Esophagus muscularis mucosa (tissue), 4 donors: ENCODE data around the gene TMEM138. TPM values are rescaled to one million over a fixed set of nuclear protein-coding genes. Genes with fewer than 3 reads are reported as not detected.

Experiments used
- DNase-seq: peaks from one replicate; pipeline ENCODE4 v3.0.0-alpha.2; 2017; ENCODE audit errors: extremely low spot score
- H3K27ac ChIP-seq, 4 donors: fragments of 200-600 bp; sonication (generic); replicated peaks in 1 of 4; 1 replicate in 3 of 4; 2 replicates in 1 of 4; pipeline ENCODE4 v1.5.1; 2016 to 2019; ENCODE audit warnings: mild to moderate bottlenecking in 1 of 4
- H3K27me3 ChIP-seq, 4 donors: fragments of 200-600 bp; sonication (generic); one replicate each; pipeline versions ENCODE4 v1.5.1 to v1.6.0; 2016 to 2019
- H3K36me3 ChIP-seq, 4 donors: fragments of 200-600 bp; sonication (generic); one replicate each; pipeline ENCODE4 v1.5.1; 2016 to 2019
- H3K4me1 ChIP-seq, 4 donors: fragments of 200-600 bp; sonication (generic); one replicate each; pipeline ENCODE4 v1.5.1; 2016 to 2019
- H3K4me3 ChIP-seq, 4 donors: fragments of 200-600 bp; sonication (generic); 1 replicate in 2 of 4; 2 replicates in 2 of 4; pipeline ENCODE4 v1.5.1; 2016 to 2019; ENCODE audit warnings: mild to moderate bottlenecking in 4 of 4, moderate library complexity in 1 of 4
- H3K9me3 ChIP-seq, 4 donors: fragments of 200-600 bp; sonication (generic); 1 replicate in 3 of 4; 2 replicates in 1 of 4; pipeline ENCODE4 v1.5.1; 2016 to 2019
- CTCF ChIP-seq, 3 experiments: fragments of 200-600 bp in 2 of 3; fragments of 450-650 bp in 1 of 3; sonication (generic) in 2 of 3; IDR thresholded peaks; one replicate each; pipeline ENCODE4 v1.5.1; 2017 to 2019; ENCODE audit warnings: antibody characterized with exemption in 3 of 3, mild to moderate bottlenecking in 2 of 3, moderate library complexity in 1 of 3
- EP300 ChIP-seq: sonication (generic); formaldehyde crosslinking; IDR thresholded peaks from one replicate; pipeline ENCODE4 v1.6.1; 2017; ENCODE audit warnings: antibody characterized with exemption
- POLR2A ChIP-seq: fragments of 450-650 bp; IDR thresholded peaks from one replicate; pipeline ENCODE4 v1.6.1; 2017; ENCODE audit warnings: antibody characterized with exemption, moderate library complexity, mild to moderate bottlenecking, low read depth
- POLR2AphosphoS5 ChIP-seq, 2 donors: sonication (generic); formaldehyde crosslinking; IDR thresholded peaks; one replicate each; pipeline ENCODE4 v1.6.1; 2017; ENCODE audit warnings: antibody characterized with exemption in 2 of 2
- WGBS: methylation state at CpG from one replicate; pipeline ENCODE4 v1.1.5; 2018; 5-methylcytosine and 5-hydroxymethylcytosine counted together
- intact Hi-C: fragments of 100-400 bp; cut with DNase I; formaldehyde crosslinking; loops from one replicate; pipeline ENCODE4 v1.15.1; 2023
- total RNA-seq, 4 donors: library from RNA; depleted of rRNA; stranded (reverse); fragments of >200 nt; gene quantifications; one replicate each; pipeline versions ENCODE4 v1.1.0 to v1.2.1, GENCODE V29; 2016

Gene TMEM138
- total RNA-seq, result 10 to 100 TPM; 10.4 to 22.7 (median 15.9) TPM

DNA sequence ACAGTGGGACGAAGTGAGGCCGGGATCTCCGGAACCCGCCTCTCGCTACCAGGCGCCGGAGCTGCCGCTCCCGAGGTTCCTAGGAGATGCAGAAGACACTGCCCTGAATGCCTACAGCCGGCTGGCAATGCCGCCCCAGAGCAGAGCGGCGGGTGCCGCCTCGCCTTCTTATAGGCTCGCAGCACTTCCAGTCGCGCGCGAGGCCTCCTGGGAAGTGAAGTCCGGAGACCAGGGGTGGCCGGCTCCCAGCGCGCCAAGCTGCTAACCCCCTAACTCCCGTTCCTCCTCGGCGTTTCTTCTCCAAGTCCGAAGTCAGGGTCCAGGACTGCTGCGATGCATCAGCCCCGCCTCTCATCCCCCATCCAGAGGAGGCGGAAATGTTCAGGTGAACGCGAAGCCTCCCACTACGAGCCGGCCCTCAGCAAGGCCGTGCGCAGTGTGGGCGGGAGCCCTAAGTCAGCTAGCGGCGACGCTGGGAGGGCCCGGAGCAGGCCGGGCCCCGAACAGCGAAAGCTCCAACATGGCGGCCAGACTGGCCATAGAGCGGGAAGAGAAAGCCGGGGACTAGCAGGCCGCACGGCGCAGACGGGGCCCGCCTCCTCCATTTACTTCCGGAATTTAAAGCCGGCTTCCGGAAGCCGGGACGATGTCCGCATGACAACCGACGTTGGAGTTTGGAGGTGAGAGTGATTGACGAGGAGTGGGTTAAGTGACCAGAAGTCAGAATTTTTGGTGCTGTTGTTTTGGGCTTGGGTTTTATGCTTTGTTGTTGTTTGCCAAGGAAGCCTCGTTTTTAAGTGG is at the start of gene TMEM138, which contains the start of gene CYB561A3:
Gene TMEM138, plus strand, starts transcription at position 634 of the 801 bp plus-strand sequence. CDS start 2,017 bp downstream, outside the sequence.
Gene CYB561A3, minus strand, starts transcription at position 142 of the 801 bp plus-strand sequence. CDS start 5,169 bp downstream, outside the sequence.
- peak; percentile 98 for DNase-seq
- no peaks in the 10 kb centered on the region for H3K27me3 ChIP-seq
- peaks cover 30 to 42% (median 32%) of the 10 kb centered on the region in 4 donors for H3K4me1 ChIP-seq
- TF ChIP-seq EP300 (no peak), POLR2A (peak; percentile 78), POLR2AphosphoS5 (IDR thresholded peaks at IDR 0.05) (peak; percentile 78 to 96), CTCF (IDR thresholded peaks at IDR 0.05) (no peak)
- peak within 1 kb of the TSS; percentile 66 to 94 (median 80) for H3K4me3 ChIP-seq
- intact Hi-C loops, result no loop called here
- H3K9me3 ChIP-seq, result no peaks in the 10 kb centered on the region
- WGBS, result under 1% methylated on average over 24 of the region's 63 CpGs
- peak within 1 kb of the TSS; percentile 92 to 100 (median 98) for H3K27ac ChIP-seq
- peaks cover 27 to 32% (median 32%) of the 10 kb centered on the region in 4 donors for H3K36me3 ChIP-seq

GRCh38 chr11:61315260-61315659 is 46.9 kb upstream of the TMEM138 start:
- Histone ChIP-seq H3K9me3 (no peaks in the 10 kb centered on the region), H3K36me3 (peaks cover 91 to 100% (median 96%) of the 10 kb centered on the region in 4 donors), H3K27ac (no peak overlapping the region), H3K4me1 (no peaks in the 10 kb centered on the region), H3K27me3 (no peaks in the 10 kb centered on the region), H3K4me3 (no peak overlapping the region)
- DNase-seq, result no peak
- TF ChIP-seq CTCF (IDR thresholded peaks at IDR 0.05) (no peak), POLR2A (no peak), POLR2AphosphoS5 (IDR thresholded peaks at IDR 0.05) (no peak), EP300 (no peak)
- intact Hi-C loops, result no loop called here
- WGBS, result 71% methylated on average over 2 of the region's 2 CpGs

DNA sequence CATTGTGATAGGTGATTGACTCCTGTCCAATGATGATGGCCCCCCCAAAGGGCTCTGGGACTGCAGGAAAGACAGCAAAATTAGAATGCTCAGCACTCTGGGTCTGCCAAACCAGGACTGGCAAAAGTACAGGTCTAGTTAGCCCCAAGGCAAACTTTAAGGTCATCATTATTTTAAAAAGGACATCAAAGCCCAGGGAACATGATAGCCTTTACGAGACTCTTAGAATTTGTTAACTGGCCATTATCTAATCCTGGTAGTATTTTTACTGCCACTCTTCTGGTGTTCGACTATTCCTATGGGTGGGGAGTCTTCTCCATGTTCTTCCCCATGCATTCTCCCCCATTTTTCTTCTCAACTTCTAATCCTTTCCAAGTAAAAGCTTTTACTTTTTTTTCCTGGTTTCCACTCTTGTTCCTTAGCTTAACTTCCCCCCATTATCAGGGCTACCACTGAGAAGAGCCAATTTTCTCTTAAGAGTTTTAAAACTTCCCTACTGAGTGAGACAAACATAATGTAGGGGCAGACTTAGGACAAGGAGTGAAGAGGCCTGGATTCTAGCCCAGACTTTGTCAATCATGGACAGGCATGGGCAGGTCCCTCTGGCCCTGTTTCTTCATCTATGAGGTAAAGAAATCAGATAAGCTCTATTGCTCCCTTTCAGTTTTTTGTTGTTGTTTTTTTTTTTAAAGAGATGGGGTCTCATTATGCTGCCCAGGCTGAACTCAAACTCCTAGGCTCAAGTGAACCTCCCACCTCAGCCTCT is 36.3 kb upstream of the TMEM138 start:
- Histone ChIP-seq H3K9me3 (no peaks in the 10 kb centered on the region), H3K27ac (no peak overlapping the region), H3K4me1 (peaks cover 7 to 34% (median 20%) of the 10 kb centered on the region in 4 donors), H3K36me3 (peaks cover 87 to 93% (median 90%) of the 10 kb centered on the region in 4 donors), H3K4me3 (no peak overlapping the region), H3K27me3 (no peaks in the 10 kb centered on the region)
- WGBS, result 85% methylated on average over 2 of the region's 2 CpGs
- TF ChIP-seq POLR2A (no peak), POLR2AphosphoS5 (IDR thresholded peaks at IDR 0.05) (no peak), CTCF (IDR thresholded peaks at IDR 0.05) (no peak), EP300 (no peak)
- DNase-seq, result no peak
- intact Hi-C loops, result no loop called here

GRCh38 chr11:61327669-61328071 is 34.5 kb upstream of the TMEM138 start:
- no peaks in the 10 kb centered on the region for H3K9me3 ChIP-seq
- intact Hi-C loops, result no loop called here
- peaks cover 23 to 53% (median 34%) of the 10 kb centered on the region in 4 donors for H3K4me1 ChIP-seq
- TF ChIP-seq CTCF (IDR thresholded peaks at IDR 0.05) (no peak), POLR2A (no peak), EP300 (no peak), POLR2AphosphoS5 (IDR thresholded peaks at IDR 0.05) (no peak)
- no peak for DNase-seq
- no peak overlapping the region for H3K27ac ChIP-seq
- no peaks in the 10 kb centered on the region for H3K27me3 ChIP-seq
- no peak overlapping the region for H3K4me3 ChIP-seq
- H3K36me3 ChIP-seq, result peaks cover 69 to 74% (median 72%) of the 10 kb centered on the region in 4 donors
